Esophagus mucosa (tissue), 1 donor: Measurements from ENCODE around the gene TMEM62. TPM values are rescaled to one million over a fixed set of nuclear protein-coding genes. Genes with fewer than 3 reads are reported as not detected.

Experiments
- ATAC-seq: fragments of 200-7000 bp; cut with Tn5 transposase; one replicate; pipeline ENCODE4 v1.9.1; 2020
- total RNA-seq: library from RNA; stranded (reverse); gene quantifications from one replicate; pipeline ENCODE4 v1.2.4, GENCODE V29; 2023
- donor health status: DM: yes; HTN: yes; CAD: no.

TMEM62 gene
- 11.8 TPM for total RNA-seq

DNA sequence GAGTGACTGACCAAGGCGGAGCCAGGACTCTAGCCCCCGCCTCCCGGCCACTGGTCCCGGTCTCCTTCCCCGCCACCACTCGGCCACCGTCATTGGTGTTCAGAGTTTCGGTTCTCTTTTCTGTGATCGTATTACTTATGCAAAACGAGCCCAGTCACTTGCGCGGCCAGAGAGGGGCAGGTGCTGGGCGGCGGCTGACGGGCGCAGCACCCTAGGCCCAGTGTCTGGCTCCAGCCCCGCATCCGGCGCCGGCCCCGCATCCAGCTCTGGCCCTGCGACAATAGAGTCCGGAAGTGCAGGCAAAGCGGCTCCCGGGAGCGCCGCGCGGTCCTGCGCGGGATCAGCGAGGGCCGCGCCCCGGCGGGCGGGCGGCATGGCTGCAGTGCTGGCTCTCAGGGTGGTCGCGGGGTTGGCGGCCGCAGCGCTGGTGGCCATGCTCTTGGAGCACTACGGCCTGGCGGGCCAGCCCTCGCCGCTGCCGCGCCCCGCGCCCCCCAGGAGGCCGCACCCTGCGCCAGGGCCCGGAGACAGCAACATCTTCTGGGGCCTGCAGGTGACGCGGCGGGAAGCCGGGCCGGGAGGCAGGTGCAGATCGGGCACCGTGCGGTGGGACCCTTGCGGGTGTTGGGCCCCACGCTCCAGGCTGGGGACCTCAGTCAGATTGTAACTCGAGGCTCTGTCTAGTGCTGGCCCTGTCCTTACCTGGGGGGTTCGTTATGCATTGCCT lies at the start of gene TMEM62:
Gene TMEM62 (plus strand): TSS at position 157 of the 727 bp plus-strand sequence. CDS start 217 bp downstream, at position 374.
- ATAC-seq = peak; percentile 83

DNA sequence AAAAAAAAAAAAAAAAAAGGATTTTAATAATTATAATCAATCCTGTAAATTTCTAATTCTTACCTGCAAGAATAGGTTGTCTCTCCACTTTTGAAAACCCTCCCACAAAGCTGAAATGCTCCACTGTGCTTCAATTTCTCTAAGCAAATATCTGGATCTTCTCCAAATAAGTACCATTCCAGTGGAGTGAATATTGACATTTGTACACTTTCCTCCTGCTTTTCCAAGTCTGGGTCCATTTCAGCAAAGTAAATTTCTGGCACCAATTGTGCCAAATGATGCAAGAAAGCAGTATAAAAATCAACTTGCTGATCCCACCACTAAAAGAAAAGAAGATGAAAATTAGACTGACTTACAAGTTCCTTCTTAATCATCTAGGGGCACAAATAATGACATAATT lies 47.5 kb upstream of the TMEM62 start:
- no peak for ATAC-seq

DNA sequence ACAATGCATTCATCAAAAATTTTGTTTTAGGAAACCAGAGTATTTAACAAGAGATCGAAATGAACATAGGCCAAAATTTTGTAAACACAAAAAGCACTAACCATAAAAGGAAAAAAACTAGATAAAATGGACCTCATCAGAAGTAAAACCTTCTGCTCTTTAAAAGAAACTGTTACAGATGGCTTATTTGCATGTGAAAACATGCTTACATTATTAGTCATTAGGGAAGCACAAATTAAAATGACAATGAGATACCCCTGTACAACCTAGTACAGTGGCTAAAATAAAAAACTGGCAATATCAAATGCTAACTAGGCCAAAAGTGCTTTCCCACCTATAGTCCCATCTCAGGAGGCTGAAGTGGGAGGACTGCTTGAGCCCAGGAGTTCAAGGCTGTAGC lies 46.8 kb upstream of the TMEM62 start:
- no peak for ATAC-seq

DNA sequence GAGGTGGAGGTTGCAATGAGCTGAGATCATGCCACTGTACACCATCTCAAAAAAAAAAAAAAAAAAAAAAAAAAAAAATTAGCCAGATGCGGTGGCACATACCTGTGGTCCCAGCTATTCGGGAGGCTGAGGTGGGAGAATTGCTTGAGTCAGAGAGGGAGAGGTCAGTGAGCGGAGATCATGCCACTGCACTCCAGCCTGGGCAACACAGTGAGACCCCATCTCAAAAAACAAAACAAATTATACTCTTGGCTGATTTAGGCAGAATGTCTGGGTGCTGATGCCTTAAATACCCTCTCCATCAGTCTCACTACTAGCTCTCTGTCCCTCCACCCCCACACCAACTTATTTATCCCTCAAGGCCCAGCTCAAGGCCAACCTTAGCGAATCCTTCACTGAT lies 41.5 kb upstream of the TMEM62 start:
- no peak for ATAC-seq

DNA sequence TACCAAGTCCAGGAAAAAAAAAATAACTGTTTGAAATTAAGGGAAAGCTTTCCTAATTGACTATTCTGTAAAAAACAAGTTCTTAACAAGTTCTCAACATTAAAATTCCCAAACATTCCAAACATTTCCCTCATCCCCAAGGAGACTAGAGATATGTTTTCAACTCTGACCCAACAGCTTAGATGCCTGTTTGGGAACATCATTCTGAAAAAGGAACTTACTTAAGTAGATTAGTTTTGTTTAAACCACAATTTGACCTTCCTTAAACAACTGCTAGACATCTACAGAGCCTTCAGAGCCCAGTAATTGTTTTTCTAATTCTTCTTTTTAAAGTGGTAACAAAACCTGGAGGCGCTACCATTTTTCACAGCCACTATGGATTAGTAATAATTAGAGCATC lies 40.4 kb upstream of the TMEM62 start:
- no peak for ATAC-seq

DNA sequence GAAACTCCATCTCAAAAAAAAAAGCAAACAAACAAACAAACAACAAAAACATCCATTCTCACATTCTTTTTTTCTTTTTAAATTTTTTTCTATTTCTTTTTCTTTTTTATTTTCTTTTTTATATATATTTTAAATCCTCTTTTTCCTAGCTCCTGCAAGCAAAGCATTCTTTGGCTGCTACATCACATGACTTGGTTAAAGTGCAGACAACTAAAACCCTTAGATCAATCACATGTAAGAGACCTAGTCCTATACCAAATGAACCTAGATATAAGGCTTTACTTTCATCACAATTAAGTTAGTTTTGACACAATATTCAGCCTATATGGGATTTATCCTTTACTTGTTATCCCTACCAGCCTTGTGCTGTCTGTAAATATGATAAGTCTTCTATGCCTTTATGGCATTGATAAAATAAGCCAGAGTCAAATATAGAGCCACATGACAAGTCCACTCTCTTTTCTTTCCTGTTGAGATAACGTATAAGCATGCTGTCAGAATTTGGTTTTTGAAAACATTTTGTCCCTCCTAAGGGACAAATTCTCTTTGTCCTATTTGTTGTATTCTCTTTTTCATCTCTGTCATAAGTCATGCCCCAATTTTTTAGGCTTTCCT lies 38.9 kb upstream of the TMEM62 start:
- ATAC-seq = no peak

DNA sequence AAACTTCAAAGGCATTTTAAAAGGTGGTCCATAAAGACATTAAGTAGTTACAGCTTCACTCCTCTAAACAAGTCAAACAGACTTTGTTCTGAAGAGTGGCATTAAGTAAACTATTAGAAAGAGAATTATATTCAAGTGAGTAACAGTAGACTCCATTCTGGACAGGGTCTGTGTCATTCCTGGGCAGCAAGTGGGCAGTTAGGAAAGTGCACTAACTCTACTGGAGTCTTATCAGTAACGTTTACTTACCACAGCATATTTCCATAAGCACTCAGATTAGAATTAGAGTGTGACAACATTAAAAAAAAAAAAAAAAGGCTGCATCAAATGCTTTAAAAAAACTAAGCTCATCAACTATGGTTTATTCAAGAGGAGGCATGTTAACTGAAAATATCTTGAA lies 38.1 kb upstream of the TMEM62 start:
- peak; percentile 39 for ATAC-seq

DNA sequence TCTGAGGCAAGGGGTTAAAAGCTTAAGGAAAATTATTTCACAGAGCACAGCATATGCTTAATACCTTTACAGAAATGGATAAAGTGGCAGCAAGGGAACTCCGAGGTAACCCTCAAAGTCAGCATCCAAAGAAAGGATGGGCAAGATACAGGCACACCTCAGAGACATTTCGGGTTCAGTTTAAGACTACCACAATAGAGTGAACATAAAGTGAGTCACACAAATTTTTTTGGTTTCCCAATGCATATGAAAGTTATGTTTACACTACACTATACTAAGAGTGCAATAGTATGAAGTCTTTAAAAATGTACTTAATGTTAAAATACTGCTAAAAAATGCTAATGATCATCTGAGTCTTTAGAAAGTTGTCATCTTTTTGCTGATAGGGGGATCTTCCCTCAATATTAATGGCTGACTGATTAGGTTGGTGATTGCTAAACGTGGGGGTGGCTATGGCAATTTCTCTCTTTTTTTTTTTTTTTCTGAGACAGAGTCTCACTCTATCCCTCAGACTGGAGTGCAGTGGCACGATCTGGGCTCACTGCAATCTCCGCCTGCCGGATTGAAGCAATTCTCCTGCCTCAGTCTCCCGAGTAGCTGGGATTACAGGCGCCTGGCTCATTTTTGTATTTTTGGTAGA lies 37.6 kb upstream of the TMEM62 start:
- ATAC-seq = peak; percentile 85

DNA sequence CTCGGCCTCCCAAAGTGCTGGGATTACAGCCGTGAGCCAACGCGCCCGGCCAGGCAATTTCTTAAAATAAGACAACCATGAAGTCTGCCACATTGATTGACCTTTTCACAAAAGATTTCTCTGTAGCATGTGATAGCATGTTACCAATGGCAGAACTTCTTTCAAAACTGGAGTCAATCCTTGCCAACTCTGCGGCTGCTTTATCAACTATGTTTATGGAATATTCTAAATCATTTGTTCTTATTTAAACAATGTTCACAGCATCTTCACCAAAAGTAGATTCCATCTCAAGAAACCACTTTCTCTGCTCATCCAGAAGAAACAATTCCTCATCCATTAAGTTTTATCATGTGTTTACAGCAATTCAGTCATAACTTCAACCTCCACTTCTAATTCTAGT lies 37.0 kb upstream of the TMEM62 start:
- no peak for ATAC-seq

DNA sequence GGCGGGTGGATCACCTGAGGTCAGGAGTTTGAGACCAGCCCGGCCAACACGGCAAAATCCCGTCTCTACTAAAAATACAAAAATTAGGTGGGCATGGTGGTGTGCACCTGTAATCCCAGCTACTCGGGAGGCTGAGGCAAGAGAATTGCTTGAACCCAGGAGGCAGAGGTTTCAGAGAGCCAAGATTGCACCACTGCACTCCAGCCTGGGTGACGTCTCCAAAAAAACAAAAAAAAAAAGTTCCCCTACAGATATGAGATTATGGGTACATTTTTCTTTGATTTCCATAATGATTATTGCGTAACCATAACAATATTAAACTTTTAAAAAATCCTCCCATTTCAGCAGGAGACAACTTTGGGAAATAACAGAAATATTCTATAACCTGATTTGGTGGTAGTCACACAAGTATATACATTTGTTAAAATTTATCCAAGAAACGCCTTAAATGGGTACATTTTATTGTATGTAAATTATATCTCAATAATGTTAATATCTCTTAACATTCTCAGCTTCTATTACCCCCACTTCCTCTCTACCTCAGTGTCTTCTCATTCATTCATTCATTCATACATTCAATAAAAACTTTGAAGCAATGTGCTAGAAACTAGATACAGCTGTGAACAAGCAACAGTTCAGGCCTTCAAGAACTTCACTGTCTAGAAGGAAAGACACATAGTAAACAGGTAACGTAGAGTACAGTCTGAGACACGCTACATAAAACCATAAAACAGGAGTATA lies 34.1 kb upstream of the TMEM62 start:
- ATAC-seq = no peak

DNA sequence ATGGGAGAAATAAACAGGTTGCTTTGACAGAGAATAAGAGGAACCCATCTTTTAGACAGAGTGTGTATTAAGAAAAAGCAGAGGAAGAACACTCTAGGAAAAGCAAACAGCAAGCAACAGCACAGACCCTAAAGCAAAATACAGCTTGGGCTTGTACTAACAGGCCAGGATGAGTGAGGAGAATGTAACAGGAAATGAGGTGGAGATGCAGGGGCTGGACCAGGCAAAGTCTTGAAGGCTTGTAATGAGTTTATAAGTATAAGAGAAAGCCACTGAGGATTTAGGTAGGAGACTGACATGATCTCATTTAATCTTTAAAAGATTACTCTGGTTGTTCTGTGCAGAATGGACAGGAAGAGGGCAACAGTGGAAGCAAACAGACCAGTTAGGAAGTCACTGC lies 32.4 kb upstream of the TMEM62 start:
- peak; percentile 87 for ATAC-seq

DNA sequence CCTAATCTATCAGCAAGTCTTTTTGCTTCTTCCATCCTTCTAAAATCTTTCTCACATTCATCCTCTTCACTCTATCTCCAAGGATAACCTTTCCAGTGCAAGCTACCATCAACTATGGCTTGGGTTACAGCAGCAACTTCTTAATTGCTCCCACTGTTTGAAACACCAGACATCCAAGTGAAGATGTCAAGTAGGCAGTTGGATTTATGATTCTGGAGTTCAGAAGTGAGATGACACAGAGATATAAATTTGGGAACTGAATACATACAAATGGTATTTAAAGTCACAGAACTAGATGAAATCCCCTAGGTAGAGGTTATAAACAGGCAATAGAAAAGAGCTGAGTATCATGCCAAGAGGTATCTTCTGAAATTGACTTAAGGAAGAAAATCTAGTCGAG lies 31.2 kb upstream of the TMEM62 start:
- no peak for ATAC-seq

DNA sequence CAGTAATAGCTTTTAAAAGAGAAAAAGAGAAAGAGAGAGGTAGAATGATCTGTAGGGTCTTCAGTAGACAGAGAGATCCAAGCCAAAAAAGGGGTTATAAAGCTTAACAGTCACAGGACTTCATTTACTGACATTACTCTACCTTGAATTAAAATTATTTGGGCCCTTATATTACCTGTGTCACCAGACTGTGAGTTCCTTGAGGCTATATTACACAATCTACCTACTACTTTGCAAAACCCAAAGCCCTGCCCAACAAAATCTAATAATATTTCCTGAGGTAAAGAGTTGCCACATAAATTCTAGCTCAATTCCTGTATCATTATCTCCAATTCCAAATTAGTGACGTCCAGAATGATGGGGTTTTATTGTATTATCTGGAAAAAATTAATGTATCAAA lies 29.5 kb upstream of the TMEM62 start:
- peak; percentile 31 for ATAC-seq

DNA sequence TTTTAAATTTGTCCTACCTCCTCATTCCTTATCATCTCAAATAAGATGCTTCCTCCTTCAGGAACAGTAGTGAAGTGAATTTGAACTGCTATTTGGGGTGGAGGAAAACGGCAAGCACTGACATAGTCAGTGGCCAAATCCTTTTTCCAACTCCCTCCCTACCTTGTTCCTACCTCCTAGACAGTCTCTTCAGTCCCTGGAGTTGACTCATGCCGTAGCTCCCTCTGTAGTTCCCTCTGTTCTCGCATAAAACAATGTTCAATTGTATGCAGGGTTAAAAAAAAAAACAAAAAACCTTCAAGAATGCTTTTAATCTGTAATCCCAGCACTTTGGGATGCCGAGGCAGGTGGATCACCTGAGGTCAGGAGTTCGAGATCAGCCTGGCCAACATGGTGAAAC lies 29.0 kb upstream of the TMEM62 start:
- no peak for ATAC-seq

DNA sequence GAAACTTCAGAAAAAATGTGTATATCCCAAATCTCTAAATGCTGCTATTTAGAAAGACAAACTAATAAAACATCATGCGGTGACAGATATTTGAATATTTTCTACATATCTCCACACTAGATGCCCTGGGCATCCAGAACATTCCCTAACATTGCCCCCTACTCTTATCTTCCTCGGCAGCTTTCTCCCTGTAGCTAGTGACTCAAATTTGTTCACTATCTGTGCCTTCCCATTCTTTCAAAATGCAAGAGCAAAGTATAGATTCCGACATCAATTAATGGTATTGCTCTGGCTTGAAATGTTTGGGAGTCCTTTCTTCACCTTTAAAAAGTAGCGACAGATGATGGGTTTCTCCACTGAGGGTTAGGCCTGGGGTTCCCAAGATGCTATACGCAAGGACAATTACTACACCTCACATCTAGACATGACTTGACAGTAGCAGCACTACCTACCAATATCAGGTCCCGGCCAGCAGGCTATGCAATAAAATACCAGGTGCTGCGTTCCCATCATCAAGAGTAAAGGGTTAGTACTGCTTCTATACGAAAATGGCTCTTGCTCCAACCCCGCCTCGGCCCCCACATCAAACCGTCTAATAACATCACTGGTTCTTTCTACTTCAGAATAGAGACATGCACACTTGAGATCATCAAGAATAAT lies 28.2 kb upstream of the TMEM62 start:
- ATAC-seq = peak; percentile 30

DNA sequence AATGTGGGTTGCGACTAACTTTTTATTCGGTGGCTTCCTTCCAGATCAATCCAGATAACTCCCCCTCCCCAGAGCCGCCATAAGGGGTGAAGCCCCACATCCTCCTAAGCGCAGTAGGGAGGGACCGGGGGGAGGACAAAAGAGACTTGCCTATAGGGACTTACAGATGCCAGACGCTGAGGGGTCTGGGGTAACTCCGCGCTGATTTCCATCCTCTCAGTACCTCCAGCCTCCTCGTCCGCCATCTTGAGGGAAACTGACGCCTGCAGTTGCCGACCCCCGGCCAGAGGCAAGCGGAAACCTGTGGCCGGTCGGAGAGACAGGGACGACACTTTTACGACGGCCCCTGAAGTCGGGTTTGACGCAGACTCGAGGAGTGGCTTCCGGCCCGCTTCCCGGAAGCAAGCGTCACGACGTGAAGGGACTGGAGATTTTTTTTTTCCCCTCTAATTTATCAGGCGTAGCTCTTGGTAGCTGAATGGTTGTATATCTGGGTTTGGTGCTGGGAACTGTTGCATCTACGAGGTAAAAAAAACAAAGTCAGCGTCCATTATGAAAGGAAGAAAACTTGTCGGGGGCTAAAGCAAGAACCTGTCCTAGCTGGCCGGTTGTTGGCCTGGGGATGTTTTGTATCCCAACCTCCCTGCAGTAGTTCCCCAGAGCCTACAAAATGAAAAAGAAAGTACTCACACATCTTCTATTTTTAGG lies 27.5 kb upstream of the TMEM62 start, which contains the start of gene UBR1:
Gene UBR1 (minus strand): TSS at position 261 of the 708 bp plus-strand sequence. CDS start 16 bp downstream, at position 245.
- ATAC-seq = peak; percentile 79

DNA sequence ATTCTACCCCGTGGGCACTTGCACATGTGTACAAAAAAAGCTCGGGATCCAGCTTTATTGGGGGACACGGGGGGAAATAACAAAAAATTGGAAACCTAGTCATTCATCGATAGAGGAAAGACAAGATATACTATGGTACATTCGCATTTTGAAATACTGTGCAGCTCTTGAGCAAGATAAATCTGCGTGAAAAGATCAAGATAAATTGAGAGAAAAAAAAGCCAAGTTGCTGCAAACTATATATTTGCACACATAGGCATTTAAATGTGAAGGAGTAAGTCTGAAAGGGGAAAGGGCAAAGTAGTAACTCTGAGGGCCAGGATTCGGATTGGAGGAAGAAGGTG lies 26.9 kb upstream of the TMEM62 start:
- ATAC-seq = no peak

DNA sequence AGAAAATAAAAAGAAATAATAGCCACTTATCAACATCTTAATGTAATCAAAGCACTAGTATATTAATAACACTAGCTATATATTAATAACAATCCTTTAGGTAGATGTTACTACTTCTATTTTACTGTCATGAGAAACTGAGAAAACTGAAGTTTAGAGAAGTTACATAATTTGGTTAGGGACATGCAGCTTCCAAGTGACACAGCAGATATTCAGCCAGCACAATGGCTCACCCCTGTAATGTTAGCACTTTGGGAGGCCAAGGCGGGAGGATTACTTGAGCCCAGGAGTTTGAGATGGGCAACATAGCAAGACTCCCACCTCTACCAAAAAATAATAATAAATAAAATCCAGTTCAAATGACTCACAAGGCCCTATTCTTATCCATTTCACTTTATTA lies 25.6 kb upstream of the TMEM62 start:
- no peak for ATAC-seq

DNA sequence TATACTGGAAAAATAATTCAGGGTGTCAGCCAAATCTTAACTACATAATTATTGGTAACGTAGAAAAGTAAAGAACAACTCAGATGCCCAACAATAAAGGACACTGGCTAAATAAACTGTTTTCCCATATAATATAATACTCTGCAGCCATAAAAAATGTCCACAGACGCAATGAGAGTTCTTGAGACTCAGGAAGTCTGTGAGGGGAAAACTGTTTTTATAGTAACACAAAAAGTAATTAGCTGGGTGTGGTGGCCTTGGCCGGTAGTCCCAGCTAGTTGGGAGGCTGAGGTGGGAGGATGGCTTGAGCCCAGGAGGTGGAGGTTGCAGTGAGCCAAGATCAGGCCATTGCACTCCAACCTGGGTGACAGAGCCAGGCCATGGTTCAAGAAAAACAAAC lies 22.0 kb upstream of the TMEM62 start:
- no peak for ATAC-seq

DNA sequence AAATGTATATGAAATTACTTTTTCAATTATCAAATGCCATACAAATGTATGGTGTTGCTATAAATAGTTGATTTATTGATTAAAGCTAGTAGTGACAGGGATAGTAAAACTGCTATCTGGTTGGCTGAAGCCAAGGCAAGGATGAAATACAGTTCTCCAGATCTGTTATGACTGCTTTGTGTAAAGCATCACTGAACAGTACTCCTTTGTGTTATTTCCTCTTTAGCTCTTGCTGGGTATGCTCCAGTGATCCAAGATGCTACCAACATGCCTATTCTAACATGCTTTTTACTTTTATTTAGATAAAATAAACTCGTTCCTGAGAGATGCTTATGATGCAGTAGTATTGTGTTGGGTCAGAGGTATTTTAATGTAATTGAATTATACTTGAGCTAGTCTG lies 15.1 kb upstream of the TMEM62 start:
- no peak for ATAC-seq

DNA sequence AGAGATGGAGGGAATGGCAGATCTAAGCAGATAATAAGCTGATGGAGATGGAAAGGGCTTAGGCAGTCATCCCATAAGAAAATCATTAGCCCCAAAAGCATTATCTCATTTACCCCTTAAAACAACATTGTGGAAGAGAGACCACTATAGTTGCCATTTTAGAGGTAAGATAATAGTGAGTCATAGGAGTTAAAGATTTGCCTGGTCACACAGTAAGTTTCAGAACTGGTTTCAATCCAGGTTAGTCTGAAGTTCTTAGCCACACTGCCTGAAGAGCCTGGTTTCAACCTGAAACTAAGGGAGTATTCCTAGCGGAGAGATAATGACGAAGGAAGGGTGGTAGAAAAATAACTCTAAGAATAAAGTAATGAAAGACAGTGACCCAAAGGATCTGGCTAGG lies 14.6 kb upstream of the TMEM62 start:
- no peak for ATAC-seq

DNA sequence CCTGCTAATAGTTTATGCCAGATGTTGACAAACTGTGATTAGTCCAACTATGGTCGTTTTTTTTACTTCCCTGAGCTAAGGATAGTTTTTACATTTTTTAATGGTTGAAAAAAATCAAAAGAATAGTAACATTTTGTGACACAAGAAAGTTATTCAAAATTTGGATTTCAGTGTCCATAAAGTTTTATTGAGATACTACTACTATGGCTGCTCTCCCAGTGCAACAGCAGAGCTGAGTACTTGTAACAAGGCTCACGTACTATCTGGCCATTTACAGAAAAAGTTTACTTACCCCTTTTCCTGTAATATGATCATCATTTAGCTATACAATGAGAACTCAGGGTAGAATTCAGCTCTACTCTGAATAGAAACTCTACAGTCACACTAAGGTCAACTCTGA lies 11.5 kb upstream of the TMEM62 start:
- no peak for ATAC-seq
